NCI-H2171 treated with DMSO at 0.1 percent for 48 hours (cell line): ENCODE data around the gene FAM219A.
"Not testable (repeated sequence)": the region's sequence is repeated elsewhere in the genome, so short reads cannot be mapped to it uniquely, and the experiment has no call there.

Experiments
- DNase-seq: peaks from one replicate; lab custom pipeline; 2025; lab: John Stamatoyannopoulos, UW

FAM219A gene

DNA sequence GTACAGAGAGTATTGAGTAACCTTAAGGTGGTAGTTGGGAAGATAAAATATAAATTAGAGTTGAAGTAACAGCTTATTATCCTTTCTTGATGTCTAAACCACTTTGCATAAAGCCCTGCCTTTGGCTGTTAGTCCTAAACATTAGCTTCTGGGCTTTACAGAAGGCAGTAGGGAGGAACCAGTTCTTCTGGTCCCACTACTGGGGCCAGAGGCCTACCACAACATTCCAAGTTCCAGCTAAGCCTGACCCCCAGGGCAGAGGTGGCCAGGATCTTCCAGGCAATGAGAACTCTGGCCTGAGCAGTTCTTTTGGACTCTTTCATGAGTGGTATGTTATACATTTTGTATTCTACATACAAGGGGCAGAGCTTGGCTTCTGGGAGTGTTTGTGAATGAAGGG lies 26.3 kb upstream of the FAM219A start:
- no peak for DNase-seq

DNA sequence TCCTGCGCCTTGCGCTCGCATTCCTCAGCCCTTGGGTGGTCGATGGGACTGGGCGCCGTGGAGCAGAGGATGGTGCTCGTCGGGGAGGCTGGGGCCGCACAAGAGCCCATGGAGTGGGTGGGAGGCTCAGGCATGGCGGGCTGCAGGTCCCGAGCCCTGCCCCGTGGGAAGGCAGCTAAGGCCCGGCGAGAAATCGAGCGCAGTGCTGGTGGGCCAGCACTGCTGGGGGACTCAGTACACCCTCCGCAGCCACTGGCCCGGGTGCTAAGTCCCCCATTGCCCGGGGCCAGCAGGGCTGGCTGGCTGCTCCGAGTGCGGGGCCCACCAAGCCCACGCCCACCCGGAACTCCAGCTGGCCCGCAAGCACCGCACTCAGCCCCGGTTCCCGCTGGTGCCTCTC lies 24.4 kb upstream of the FAM219A start:
- DNase-seq, result not testable (repeated sequence)

DNA sequence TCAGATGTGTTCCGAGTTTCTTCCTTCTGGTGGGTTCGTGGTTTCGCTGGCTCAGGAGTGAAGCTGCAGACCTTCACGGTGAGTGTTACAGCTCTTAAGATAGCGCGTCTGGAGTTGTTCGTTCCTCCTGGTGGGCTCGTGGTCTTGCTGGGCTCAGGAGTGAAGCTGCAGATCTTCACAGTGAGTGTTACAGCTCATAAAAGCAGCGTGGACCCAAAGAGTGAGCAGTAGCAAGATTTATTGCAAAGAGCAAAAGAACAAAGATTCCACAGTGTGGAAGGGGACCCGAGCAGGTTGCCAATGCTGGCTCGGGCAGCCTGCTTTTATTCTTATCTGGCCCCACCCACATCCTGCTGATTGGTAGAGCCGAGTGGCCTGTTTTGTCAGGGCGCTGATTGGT lies 23.2 kb upstream of the FAM219A start:
- not testable (repeated sequence) for DNase-seq

DNA sequence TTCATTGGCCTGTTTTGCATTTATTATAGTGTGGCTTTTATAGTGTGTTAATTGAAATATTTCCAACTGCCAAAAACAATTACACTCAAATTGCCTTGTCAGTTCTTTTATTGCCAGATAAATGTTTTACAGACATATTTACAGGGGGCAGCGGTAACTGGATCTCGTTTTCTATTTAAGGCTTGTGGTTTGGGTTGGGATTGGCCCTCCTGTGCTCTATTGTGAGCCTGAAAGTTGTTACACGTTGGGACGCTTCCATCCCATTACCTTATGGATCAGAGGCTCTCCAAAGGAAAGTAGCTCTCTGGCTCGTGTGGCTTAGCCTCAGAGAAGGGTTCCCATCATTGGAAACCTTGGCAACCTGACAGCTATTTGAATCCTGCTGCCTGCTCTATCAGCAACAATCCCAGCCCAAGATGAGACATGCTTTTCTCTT lies 21.1 kb upstream of the FAM219A start:
- DNase-seq, result peak; percentile 6

DNA sequence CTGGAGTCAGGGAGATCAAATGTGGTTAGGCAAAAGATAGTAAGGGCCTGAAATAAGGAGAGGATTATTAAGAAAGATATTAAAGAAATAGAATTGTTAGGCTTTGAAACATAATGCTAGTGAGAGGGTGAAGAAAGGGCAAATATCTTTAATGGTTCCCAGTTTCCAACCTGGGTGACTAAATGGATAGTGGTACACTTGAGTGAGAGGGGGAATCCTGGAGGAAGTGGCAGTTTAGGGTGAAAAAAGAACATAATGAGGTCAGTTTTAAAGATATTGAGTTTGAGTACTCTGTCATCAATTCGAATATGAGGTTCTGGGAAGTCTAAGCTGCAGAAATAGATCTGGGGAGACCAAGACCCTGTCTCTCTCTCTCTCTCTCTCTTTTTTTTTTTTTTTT lies 19.2 kb upstream of the FAM219A start:
- no peak for DNase-seq

DNA sequence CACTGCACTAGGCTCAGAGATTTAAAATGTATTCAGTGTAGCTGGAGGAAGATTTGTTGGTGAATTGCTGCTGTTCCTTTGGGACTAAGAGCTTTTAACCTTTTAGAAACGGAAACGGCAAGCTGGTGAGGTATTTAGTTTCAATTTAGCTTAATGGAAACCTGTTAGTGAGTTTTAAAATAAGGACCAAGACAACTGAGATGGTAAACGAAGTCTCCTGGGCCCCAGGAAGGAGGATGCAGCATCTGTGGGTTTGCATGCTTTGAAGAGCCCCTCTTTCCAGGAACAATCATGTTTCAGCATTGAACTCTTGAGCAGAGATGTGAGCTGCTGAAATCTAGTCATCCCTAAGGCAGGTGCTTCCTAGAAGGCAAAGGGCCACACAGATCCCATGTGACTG lies 16.7 kb upstream of the FAM219A start:
- peak; percentile 95 for DNase-seq

DNA sequence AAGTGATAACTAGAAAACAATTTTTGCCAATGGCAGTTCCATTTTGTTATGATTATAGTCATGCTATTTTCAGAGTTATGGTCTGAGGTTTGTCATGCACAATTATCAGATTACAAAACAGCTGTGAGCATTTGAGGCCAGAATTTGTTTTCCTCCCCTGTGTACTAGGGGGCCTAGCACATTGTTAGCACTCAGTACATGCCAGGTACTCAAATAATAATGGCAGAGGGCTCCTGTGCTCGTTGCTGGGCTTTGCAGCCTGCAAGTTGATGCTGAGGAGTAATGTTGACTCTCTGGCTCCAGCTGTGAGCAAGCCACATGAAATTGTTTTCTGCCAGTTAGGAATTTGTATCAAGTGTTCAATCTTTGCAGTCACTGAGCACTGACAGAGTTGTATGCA lies 7.1 kb upstream of the FAM219A start:
- peak; percentile 2 for DNase-seq

DNA sequence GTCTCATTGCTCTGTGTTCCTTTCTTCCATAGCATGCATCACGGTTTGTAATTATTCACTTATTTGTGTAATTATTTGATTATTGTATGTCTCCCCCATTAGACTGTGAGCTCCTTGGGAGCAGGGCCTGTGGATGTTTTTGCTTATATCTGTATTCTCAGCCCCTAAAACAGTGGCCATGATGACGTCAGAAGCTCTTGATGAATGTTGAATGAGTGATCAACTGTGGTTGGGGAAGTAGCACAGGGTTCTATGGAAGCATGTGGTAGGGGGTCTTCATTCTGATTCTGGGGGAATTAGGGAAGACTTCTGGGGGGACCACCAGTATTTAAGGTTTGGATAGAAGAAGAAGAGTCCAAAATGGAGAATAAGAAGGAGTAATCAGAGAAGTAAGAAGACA lies 6.2 kb upstream of the FAM219A start:
- DNase-seq, result no peak

DNA sequence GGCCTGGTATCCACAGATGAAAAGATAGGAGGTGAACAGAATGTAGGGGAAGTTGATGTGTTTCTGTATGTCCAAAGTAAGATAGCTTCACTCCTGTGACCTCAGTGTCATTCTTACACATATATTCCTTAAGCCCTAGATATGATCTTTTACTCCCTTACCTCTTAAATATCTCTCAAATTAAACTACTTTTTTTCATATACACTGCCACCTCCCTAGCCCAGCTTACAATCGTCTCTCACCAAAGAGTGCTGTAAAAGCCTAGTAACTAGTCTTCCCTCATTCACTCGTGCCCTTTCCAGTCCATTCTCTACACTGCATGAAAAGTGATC lies 5.5 kb upstream of the FAM219A start:
- DNase-seq, result no peak

DNA sequence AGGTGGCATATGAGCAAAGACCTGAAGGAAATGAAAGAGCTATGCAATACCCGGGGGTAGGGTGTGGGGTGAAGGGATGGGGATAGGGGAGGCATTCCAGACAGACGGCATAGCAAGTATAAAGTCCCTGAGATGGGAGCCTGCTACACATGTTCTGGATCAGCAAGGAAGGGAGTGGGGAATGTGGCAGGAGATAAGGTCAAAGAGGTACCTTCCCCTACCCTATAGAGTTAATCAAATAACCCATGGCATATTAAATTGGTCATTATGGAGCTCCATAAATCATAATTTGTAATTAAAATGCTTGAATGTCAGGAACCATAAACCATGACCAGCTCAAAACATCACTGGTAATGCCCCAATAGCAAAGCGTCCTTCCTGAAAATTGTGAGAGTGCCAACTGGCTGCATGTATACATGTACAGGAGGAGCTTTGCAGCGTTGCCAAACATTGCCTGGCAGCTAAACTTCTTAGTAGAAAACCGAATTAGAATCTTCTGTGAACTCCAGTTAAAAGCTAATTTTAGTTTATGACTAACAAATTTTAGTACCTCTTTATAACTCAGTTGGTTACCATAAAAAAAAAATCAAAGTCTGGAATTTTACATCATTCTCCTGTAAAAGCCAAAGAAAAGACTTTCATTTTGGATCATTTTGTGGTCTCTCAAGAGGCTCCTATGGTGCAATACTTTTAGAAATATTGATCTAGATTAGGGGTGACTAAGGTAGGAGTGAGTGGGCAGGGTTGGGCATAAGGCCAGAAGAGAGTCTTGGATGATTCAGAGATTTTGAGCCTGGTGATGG lies 4.9 kb upstream of the FAM219A start:
- DNase-seq, result no peak

DNA sequence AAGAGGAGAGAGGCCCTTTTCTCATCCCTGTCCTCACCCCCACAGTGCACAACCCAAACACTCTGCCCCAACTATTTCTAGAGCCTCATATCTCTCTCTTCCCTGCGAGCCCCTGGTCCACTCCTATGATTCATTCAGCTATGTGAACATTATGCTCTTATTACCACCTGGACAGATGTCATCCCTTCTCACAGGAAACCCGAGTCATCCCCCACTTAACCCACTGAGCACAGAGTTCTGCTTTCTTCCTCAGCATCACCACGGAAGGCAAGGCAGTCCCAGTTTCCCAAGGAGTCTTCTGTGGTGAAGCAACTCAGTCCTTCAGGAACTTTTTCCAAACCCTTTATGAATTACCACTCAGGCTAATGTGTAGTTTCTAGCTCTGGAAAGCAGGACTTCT lies 1.6 kb upstream of the FAM219A start:
- DNase-seq, result peak; percentile 13

DNA sequence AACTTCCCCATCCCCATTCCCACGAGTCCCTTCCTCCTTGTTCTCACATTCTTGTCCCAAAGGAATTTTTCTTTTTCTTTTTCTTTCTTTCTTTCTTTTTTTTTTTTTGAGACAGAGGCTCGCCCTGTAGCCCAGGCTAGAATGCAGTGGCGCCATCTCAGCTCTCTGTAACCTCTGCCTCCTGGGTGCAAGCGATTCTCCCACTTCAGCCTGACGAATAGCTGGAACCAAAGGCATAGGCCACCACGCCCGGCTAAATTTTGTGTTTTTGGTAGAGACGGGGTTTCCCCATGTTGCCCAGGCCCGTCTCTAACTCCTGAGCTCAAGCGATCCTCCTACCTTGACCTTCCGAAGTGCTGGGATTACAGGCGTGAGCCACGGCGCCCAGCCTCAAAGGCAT lies 986 bp upstream of the FAM219A start:
- DNase-seq, result no peak

DNA sequence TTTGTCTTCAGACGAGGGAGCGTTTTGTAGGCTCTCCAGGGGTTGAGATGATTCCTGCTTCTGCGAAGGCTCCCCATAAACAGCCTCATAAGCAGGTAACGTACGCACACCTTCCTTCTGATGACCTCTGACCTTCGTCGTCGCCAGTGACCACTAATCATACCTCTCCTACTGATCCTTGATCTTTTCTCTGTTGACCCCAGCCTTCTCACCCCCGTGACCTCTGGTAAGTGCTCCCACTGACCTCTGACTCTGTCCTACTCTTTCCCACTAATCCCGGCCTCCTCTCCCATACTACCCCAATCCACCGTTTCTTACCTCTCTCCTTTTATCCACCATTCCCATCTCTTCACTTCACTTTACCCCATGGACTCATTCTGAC lies 580 bp upstream of the FAM219A start:
- DNase-seq, result no peak

DNA sequence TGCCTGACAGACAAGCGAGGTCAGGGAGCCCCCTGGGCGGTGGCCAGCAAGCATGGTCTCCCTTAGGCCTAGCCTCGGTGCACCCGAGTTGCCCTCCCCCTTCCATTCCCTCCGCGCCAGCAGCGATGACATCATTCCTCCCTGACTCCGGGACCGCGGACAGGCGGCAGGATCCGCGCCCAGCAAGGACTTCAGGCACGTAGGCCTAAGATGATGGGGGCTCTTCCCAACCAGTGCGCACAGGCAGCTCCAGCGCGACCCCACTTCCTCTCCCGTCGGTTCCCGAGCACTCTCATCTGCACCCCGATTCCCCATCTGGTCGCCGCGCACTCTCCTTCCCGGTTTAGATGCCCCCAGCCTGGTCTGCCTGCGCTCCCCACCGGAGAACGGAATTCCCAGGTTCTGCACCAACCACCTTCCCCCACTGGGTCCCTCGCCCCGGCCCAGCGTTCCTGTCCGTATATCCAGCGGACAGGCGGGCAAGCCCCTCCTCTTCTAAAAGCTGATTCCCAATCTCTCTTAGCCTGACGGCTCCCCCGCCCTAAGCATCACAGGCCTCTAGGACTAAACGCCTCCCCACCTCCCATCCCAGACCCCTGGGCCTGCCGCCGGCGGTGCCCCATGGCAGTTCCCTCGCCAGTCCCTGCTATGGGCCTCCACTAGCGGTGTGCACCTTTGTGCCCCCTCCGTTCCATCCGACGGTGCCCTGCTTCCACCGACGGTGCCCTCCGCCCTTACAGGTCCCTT lies 931 bp downstream of the FAM219A start:
- DNase-seq, result peak; percentile 13

DNA sequence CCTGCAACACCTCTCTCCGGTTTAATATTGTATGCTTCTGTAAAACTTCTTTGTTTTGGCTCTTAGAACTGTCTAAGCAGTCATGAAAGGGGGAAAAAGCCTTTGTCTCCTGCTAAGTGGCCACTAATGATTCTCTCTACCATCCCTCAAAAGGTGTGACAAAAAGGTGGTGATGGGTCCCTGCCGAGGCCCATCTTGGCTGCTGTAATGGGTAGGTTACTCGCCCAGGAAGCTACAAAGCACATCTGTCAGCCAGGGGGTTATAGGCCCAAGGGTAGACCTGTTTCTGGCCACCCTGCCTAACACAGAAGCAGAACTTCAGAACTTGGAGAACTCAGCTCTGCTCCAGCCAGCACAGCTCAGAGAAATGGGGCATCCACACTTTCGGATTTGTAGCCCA lies 1.6 kb downstream of the FAM219A start:
- no peak for DNase-seq

DNA sequence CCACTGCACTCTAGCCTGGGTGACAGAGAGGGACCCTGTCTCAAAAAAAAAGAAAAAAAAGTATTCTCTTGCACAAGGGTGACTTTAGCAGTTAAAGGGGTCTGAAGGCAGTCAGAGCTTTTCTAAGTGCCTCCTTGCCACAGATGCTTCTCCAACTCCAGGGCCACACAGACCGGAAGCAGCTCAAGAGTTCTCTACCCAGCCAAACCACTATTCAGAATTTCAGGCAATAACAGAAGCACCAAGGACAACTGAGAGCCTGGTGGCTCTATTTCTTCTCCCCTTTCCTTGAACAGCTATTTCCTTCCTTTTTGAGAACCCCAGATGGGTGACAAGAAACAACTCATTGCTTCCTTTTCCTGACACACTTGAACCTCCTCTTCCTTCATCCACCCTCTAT lies 2.2 kb downstream of the FAM219A start:
- DNase-seq, result no peak

DNA sequence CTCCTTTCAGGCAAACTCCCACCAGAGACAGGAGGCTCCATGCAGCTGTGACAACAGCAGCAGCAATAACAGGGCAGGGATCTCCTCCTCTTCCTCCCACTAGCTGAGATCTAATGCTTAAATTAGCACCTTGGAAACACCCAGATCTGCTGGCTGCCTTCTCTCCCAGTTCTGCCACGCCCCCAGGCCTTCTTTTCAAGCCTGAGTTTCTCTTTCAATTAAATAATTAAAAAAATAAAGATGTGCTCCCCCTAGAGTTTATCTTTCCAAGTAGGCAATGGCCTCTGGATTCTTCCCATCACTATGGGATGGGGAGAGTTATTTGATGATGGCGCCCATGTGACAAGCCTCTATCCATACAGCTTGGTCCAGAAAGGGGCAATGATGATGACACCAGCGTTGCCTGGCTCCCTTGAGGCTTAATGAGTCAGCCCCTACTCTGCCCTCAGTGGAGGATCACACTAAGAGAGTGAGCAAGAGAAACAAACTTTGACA lies 3.8 kb downstream of the FAM219A start:
- no peak for DNase-seq

DNA sequence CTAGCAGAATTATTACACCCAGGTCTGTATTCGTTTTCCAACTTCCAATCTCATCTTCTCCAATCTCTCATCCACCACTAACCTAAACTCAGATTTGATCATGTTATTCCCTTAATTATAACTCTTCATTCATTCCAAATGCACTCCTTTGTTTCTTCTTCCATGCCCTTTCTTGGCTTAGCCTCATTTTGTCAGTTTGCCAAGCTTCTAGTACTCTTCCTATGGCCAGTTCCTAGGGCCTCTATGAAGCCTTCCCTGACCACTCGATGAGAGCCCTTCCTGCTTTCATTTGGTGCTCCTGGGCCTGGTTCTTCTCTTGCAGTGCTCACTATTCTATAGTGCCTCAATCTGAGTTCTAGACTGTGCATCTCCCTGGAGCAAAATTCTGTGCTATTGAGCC lies 5.8 kb downstream of the FAM219A start:
- DNase-seq, result no peak

DNA sequence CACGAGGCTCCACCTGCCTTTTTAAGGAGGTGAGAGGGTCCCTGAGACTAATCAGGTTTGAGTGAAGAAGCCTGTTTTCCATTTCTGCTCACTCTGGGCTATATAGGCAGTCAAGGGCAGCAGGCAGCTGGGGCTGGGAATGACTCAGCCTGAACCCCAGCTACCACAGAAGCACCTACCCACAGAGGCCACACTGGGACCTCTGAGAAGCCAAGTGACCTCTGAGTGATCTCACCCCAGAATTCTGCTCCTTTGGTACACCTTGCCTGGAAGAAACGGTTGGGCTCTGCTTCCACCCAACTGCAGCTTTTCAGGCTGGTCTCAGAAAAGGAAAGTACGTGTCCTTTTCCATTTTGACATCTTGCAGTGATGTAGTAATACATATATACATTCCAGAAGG lies 6.8 kb downstream of the FAM219A start:
- no peak for DNase-seq

DNA sequence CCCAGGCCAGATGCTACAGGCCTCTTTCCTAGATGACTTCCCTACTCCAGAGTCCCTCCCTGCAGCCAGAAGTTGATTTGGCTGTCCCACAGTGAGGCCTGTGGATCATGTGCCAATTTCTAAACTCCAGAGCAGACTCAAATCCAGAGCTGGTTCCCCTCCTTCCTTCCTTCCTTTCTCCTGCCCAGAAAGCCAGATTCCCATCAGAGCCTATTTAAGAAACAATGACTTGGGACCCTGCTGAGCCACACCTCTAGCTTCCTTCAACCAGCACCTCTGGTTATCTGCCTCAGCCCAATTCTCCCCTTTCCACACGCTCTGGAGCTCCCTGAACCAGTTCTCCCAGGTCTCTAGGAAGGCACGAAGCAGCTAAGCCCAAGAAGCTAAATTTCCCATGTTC lies 7.2 kb downstream of the FAM219A start:
- DNase-seq, result no peak

DNA sequence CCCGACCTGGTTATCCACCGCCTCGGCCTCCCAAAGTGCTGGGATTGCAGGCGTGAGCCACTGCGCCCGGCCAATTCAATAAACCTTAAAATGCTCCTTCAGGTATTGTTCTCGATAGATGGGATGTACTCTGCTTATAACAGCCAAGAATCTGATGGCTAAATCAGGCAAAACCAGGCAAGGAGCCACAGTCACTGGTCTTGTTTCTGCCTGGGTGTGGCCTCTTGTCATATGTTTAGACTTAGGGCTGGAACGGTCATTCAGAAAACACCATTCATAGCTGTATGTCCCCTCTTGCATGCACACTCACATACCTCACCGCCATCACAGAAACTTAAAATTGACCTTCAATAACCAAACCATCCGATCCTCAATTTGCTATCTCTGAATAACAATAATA lies 7.7 kb downstream of the FAM219A start:
- DNase-seq, result no peak

DNA sequence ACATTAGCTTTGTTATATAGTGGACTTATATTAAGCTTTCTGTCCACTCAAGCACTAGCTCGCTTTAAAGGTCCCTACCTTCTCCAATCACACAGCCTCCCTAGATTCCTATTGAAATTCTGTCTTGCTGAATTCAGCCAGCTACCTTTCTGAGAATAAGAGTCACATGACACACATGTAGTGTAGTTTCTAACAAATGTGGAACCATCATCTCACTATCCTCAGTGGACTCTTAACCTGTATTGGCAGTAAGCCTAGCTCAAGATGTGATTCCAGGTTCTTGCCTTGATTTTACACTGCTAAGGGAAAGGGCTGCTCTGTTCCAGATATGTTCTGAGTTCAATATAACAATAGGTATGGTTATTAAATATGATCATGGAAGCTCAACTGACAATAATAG lies 11.4 kb downstream of the FAM219A start:
- no peak for DNase-seq

DNA sequence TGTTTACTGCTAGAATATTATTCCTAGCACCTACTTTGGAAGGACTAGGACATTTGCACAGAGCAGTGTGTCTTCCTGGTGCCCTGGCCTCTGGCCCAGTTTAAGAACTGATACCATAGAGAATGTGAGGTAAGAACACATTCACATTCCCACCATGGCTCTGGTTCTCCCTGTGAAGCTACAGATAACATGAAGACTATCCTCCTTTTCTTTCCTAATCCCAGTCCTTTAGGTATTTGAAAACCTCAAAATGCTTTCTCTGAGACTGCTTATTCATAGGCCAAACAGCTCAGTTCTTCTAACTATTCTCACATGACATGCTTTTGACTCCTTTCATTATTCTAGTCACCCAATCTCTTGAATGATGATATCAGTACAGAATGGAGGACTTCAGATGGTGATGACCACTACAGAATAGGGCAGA lies 11.9 kb downstream of the FAM219A start:
- DNase-seq, result no peak

DNA sequence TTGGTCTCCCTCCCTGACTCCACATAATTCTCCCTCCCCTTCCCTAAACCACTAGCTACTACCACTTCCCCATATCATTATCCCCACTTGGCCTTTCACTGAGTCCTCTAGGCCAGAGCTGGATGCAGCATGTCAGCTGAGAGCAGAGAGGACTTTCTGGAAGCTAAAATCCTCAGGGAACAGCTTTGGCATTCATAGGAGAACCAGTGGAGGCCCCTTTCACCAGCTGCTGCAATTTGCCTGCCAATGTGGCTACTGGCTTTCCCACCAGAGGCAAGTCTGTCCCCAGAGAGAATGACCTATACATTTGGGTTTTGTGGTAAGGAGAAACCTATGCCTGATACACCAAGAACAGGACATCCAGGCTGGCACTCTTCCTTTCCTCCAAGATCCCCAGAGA lies 14.4 kb downstream of the FAM219A start:
- no peak for DNase-seq
